Neural cell (in vitro differentiated cells): Measurements from ENCODE around the gene TGM5. TPM values are rescaled to one million over a fixed set of nuclear protein-coding genes. Genes with fewer than 3 reads are reported as not detected.

Experiments
- H2AFZ ChIP-seq: fragments of 200-600, 300-800 bp; sonication (generic), shearing (Covaris generic); 2 replicates; pipeline ENCODE4 v1.6.0; 2014; ENCODE audit warnings: low read depth, mild to moderate bottlenecking, antibody characterized with exemption, low read length, moderate library complexity
- H3F3A ChIP-seq: fragments of 200-600 bp; shearing (Covaris generic); 2 replicates; pipeline ENCODE4 v1.6.1; 2016; ENCODE audit warnings: mild to moderate bottlenecking, moderate library complexity, mixed read lengths, antibody characterized with exemption, low read length; ENCODE audit not compliant: insufficient read depth, poor library complexity, severe bottlenecking
- H3K27ac ChIP-seq: fragments of 200-600, 300-800 bp; sonication (generic), shearing (Covaris generic); 2 replicates; pipeline ENCODE4 v1.5.1; 2014; ENCODE audit warnings: mild to moderate bottlenecking, low read length, moderate library complexity
- H3K27me3 ChIP-seq: fragments of 300-800, 200-600 bp; sonication (generic), shearing (Covaris generic); 2 replicates; pipeline ENCODE4 v1.6.0; 2014; ENCODE audit warnings: mild to moderate bottlenecking, low read depth, low read length, moderate library complexity; ENCODE audit not compliant: insufficient read depth
- H3K36me3 ChIP-seq: fragments of 300-800, 200-600 bp; sonication (generic), shearing (Covaris generic); 2 replicates; pipeline ENCODE4 v1.5.1; 2014; ENCODE audit warnings: mild to moderate bottlenecking, antibody characterized with exemption, low read length, moderate library complexity; ENCODE audit not compliant: insufficient read depth
- H3K4me2 ChIP-seq: fragments of 300-800, 200-600 bp; sonication (generic), shearing (Covaris generic); 2 replicates; pipeline ENCODE4 v1.6.0; 2014; ENCODE audit warnings: mild to moderate bottlenecking, low read length
- H3K4me3 ChIP-seq: fragments of 300-800, 200-600 bp; sonication (generic), shearing (Covaris generic); 2 replicates; pipeline ENCODE4 v1.5.1; 2014; ENCODE audit warnings: mild to moderate bottlenecking, low read length, moderate library complexity
- H3K79me2 ChIP-seq: fragments of 200-600 bp; shearing (Covaris generic); replicated peaks from 2 replicates; pipeline ENCODE4 v1.6.0; 2014; ENCODE audit warnings: mild to moderate bottlenecking, low read length, moderate library complexity; ENCODE audit not compliant: insufficient read depth
- H3K9ac ChIP-seq: fragments of 300-800, 200-600 bp; sonication (generic), shearing (Covaris generic); 2 replicates; pipeline ENCODE4 v1.6.1; 2016; ENCODE audit warnings: mild to moderate bottlenecking, low read length, mixed read lengths
- H3K9me2 ChIP-seq: fragments of 200-600 bp; shearing (Covaris generic); 2 replicates; pipeline ENCODE4 v1.6.1; 2016; ENCODE audit warnings: mild to moderate bottlenecking, low read length, mixed read lengths; ENCODE audit not compliant: insufficient read depth
- H3K9me3 ChIP-seq: fragments of 200-600, 300-800 bp; sonication (generic), shearing (Covaris generic); 2 replicates; pipeline ENCODE4 v1.6.1; 2016; ENCODE audit warnings: mild to moderate bottlenecking, mixed run types, low read length, moderate library complexity, mixed read lengths
- H4K20me1 ChIP-seq: fragments of 200-600 bp; shearing (Covaris generic); 2 replicates; pipeline ENCODE4 v1.6.1; 2016; ENCODE audit warnings: mild to moderate bottlenecking, mixed run types; ENCODE audit not compliant: insufficient read depth
- CTCF ChIP-seq: fragments of 450-650 bp; IDR thresholded peaks from 2 replicates; pipeline ENCODE4 v1.5.1; 2014; ENCODE audit warnings: antibody characterized with exemption, mild to moderate bottlenecking, moderate library complexity; ENCODE audit not compliant: poor library complexity, severe bottlenecking
- EP300 ChIP-seq: fragments of 450-650 bp; conservative IDR thresholded peaks from 2 replicates; pipeline ENCODE4 v1.6.1; 2014; ENCODE audit warnings: antibody characterized with exemption, mild to moderate bottlenecking, moderate library complexity; ENCODE audit not compliant: poor library complexity, severe bottlenecking
- EZH2 ChIP-seq: fragments of 200-600, 300-800 bp; shearing (Covaris generic), sonication (generic); IDR thresholded peaks from 2 replicates; pipeline ENCODE4 v1.6.1; 2014; ENCODE audit warnings: antibody characterized with exemption, low read length, borderline replicate concordance, mild to moderate bottlenecking; ENCODE audit not compliant: insufficient read depth, poor library complexity, severe bottlenecking
- MXI1 ChIP-seq: fragments of 450-650 bp; conservative IDR thresholded peaks from 2 replicates; pipeline ENCODE4 v1.6.1; 2014; ENCODE audit warnings: antibody characterized with exemption, mild to moderate bottlenecking; ENCODE audit not compliant: poor library complexity, severe bottlenecking
- POLR2AphosphoS5 ChIP-seq: IDR thresholded peaks from 2 replicates; pipeline ENCODE4 v1.6.1; 2012
- RAD21 ChIP-seq: fragments of 450-650 bp; conservative IDR thresholded peaks from 2 replicates; pipeline ENCODE4 v1.6.1; 2014; ENCODE audit warnings: antibody characterized with exemption, mild to moderate bottlenecking, moderate library complexity
- REST ChIP-seq: IDR thresholded peaks from 2 replicates; pipeline ENCODE4 v1.6.1; 2012; ENCODE audit warnings: borderline replicate concordance
- SMC3 ChIP-seq: fragments of 450-650 bp; conservative IDR thresholded peaks from 2 replicates; pipeline ENCODE4 v1.6.1; 2014; ENCODE audit warnings: antibody characterized with exemption, mild to moderate bottlenecking, moderate library complexity; ENCODE audit not compliant: poor library complexity
- TAF1 ChIP-seq: IDR thresholded peaks from 2 replicates; pipeline ENCODE4 v1.6.1; 2012; ENCODE audit warnings: low read depth
- polyA plus RNA-seq: library from polyadenylated mRNA; depleted of rRNA; stranded (reverse); fragments of >200 nt; gene quantifications from 2 replicates; pipeline ENCODE4 v1.2.3, GENCODE V29; 2014

The TGM5 gene
- polyA plus RNA-seq, 1 donor from 2014 or later, result not detected

GRCh38 chr15:43275740-43276562, 9.2 kb upstream of the TGM5 start:
- Histone ChIP-seq H3K9ac (no peak overlapping the region), H3F3A (no peaks in the 10 kb centered on the region), H4K20me1 (no peaks in the 10 kb centered on the region), H3K36me3 (no peaks in the 10 kb centered on the region), H3K4me2 (no peak overlapping the region), H3K27me3 (no peaks in the 10 kb centered on the region), H3K9me3 (no peaks in the 10 kb centered on the region), H3K79me2 (no peaks in the 10 kb centered on the region), H2AFZ (no peak overlapping the region), H3K27ac (no peak overlapping the region), H3K4me3 (no peak overlapping the region), H3K9me2 (no peaks in the 10 kb centered on the region)
- TF ChIP-seq SMC3, result no peak
- no peak for TF ChIP-seq CTCF
- TF ChIP-seq TAF1, result no peak
- no peak for TF ChIP-seq MXI1
- TF ChIP-seq POLR2AphosphoS5, result no peak

GRCh38 chr15:43274136-43274535, 7.4 kb upstream of the TGM5 start:
- Histone ChIP-seq H4K20me1 (no peaks in the 10 kb centered on the region), H3K4me2 (no peak overlapping the region), H3F3A (no peaks in the 10 kb centered on the region), H3K9me3 (no peaks in the 10 kb centered on the region), H3K9me2 (no peaks in the 10 kb centered on the region), H3K9ac (no peak overlapping the region), H3K79me2 (no peaks in the 10 kb centered on the region), H3K36me3 (no peaks in the 10 kb centered on the region), H3K4me3 (no peak overlapping the region), H2AFZ (no peak overlapping the region), H3K27me3 (no peaks in the 10 kb centered on the region), H3K27ac (no peak overlapping the region)
- no peak for TF ChIP-seq MXI1
- TF ChIP-seq REST, result no peak
- TF ChIP-seq RAD21, result no peak
- TF ChIP-seq EP300, result no peak
- TF ChIP-seq SMC3, result no peak
- TF ChIP-seq EZH2, result no peak
- no peak for TF ChIP-seq TAF1
- TF ChIP-seq CTCF, result no peak
- no peak for TF ChIP-seq POLR2AphosphoS5
